Fibroblast of upper back skin (primary cell): ENCODE results near the gene MXD4.
"Not testable (repeated sequence)": the region's sequence is repeated elsewhere in the genome, so short reads cannot be mapped to it uniquely, and the experiment has no call there.

Experiments
- DNase-seq: peaks from one replicate; pipeline ENCODE4 v3.0.0-alpha.2; 2013

MXD4 gene

DNA sequence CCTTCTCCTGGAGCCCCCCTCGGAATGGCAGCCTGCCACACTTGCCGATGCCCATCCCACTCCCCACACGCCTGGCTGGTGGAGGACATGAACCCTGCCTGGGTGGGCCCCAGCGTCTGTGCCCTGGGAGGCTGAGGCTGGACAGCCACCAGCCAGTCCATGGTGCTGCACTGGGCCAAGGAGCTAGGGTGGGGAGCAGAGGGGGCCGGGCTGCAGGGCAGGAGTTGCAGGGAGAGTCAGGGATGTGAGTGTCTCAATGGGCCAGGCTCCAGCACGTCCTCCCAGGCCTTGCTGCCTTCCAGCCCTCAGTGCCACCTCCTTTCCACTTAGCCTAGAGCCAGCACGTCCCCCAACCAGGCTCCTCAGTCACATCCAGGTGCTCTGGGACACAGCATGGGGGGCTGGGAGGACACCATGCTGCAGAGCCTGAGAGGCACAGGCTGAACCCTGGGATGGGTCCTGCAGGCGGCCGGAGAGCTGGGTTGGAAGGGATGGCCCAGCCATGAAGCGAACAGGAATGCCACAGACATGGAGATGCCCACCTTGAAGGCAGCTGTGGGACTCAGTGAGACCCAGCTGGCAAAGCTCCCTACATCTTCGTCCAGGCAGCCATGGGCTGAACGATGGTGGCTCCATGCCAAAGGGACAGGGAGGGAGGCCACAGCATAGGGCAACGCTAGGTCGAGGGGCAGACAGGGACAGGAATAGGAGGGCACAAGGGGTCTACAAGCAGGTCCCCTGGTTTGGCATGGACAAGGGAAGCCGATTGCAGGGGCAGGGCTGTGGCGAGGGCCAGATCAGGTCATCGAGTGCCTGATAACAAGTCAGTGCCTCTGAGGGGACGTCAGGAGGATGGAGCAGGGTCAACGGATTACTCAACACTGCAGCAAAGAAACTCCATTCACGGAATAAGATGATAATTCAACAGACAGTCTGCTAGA, 30.1 kb upstream of the MXD4 start:
- no peak for DNase-seq

DNA sequence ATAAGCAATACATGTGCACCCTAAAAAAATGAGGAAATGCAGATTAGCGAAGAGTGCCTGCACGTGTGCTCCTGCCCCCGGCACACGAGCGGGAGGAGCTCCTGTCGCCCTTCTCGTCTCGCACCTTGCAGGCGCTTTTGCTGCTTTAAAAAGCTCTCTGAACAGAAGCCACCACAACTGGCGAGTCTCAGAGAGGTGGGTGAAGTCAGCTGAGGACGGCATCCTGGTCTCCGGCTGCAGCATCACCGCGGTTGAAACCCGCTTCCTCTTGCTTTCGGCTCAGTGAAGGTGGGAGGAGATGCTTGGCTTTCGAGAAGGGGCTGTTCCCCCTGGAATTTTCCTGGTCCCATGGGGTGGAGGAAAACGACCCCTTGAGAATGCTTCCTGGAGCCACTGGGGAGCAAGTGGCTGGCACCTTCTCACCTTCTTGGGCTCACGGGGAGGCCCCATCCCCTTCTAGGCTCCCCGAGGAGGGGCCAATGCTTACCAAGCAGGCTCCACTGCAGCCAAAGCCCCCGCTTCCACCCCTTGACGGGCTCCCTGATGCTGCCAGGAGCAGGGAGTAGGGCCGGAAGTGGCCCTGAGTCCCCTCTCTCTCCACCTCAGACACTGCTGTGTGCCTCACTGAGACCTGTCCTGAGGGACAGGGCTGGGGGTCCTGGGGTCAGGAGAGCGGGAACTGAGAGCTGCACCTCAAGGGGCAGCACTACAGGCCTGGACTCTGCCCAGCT, 29.2 kb upstream of the MXD4 start:
- no peak for DNase-seq

DNA sequence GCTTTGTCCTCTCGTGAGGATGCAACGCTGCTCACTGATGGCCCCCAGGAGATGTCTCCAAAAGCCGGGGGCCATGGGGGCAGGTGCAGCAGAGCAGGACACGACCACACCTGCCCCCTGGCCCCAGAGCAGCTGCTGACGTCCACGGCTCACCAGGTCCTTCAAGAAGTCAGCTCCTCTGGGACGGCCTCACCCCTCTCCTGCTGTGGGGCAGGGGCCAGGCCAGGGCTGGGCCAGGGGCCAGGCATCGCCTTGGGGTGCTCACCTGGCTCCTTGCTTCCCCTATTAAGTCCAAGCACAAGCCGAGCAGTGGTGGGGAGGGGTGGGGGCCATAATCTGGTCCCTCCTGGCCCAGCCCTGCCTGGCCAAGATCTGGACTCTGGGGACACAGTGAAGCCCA, 28.6 kb upstream of the MXD4 start:
- DNase-seq, result no peak

- DNase-seq, result no peak
These were observed 28.0 kb upstream of the MXD4 start for GRCh38 chr4:2289955-2290333.

GRCh38 chr4:2289311-2289954, 27.5 kb upstream of the MXD4 start:
- DNase-seq, result no peak

DNA sequence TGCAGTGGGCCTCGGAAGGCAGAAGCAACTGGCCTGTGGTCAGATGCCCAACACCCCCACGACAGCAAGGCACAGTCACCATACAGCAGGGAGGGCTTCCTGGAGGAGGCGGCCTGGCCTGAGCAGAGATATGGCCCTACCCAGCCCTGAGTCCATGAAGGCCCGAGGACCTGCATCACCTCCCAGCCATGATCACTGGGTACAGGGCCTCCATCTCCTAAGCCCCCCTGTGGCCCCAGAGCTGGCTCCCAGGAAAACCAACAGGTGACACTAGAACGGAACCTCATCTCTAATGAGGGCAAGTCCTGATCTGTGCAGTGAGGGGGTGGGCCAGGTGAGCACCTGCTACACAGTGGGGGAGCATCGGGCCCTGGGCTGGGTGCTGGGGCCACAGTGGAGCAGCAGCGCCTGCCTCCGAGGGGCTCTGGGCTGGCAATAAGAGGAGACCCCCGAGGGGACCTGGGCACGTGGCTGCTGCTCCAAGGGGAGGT, 26.2 kb upstream of the MXD4 start:
- DNase-seq, result no peak

- DNase-seq, result no peak
These were observed 25.6 kb upstream of the MXD4 start for GRCh38 chr4:2287594-2287915.

- peak; percentile 35 for DNase-seq
These were observed 25.1 kb upstream of the MXD4 start for GRCh38 chr4:2286904-2287593.

DNA sequence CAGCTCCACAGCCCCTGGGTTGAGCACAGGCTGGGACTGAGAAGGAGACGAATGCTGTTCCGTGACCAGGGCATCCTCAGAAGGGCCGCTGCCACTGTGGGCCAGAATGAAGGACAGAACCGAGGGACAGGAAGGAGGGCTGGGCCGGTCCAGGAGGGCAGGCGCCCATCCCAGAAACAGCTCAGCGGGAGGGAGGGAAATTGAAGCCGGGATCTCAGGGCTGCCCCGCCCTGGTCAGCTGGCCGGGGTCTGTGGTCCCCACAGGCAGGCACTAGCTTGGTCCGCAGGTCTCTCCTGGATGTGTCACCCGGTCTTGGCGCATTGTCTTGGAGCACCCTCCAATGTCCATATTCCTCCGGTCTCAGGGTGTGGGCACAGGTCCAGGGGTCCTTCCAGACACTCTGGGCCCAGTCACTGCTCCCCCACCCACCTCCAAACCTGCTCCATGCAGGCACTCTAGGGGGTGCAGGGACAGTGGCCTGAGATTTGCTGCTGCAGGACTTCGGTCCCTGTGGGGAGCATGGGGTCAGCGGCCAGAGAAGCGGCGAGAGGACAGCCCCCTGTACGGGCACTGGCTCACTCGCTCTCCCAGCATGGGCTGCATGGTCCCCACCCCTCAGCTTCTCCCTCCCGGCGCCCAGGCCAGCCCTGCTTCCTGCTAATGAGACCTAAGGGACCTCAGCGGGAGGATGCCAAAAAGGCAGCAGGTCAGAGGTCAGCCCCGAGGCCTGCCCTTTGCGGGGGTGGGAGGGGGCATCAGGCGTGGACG, 23.9 kb upstream of the MXD4 start:
- DNase-seq, result no peak

DNA sequence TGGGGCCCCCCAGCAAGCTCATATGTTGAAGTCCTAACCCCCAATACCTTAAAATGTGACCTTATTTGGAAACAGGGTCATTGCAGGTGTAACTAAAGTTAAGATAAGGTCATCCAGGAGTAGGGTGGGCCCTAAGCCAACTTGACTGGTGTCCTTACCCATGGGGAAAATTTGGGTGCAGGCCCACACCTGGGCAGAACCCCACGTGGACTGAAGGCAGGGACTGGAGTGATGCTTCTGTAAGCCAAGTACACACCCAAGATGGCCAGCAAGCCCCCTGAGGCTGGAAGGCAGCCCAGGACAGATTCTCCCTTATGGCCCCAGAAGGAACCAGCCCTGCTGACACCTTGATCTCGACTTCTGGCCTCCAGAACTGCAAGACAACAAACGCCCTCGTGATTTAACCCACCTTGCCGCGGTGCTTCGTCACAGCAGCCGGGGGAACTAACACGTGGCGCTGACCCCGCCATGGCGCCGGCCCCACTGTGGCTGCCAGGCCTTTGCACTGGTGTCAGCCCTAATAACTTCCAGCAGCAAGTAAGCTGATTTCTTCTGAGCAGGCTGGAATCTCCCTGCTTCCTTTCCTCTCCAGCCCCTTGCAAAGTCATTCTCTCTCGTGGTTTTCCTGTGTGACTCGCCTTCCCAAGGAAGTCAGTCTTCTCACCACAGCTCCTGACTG, 23.2 kb upstream of the MXD4 start:
- peak; percentile 70 for DNase-seq

GRCh38 chr4:2284161-2284933, 22.4 kb upstream of the MXD4 start:
- no peak for DNase-seq

- no peak for DNase-seq
These were observed 21.3 kb upstream of the MXD4 start for GRCh38 chr4:2283199-2283711.

DNA sequence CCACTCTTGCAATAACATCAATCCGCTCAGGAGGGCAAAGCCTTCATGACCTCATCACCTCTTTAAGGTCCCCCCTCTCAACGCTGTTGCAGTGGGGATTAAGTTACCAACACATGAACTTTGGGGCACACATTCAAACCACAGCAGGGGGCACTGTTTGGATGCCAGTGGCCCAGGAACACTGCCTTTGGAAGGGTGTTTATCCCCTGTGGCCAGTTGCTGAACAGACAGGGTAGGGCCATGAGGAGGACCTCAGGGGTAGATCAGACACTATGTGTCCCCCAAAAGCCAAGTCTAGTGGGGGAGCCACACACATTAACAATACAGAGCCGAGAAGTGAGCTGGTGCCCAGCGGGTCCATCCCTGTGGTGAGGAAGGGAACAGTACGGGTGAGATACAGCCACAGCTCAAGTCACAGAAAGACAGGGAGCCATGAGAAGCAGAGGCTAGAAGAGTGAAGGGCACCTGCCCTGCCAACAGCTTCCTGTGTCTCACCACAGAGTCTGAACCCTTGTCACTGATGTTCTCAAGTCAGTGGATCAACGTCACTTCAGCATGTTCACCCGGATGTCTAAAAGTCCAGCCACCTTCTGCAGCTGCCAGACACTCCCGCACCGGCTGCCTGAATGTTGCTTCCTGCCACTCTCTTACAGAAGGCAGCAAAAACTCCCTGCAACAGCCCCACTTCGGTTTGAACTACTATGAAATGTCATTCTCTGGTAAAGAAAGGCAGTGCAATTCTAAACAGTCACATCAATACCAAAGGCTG, 19.9 kb upstream of the MXD4 start:
- no peak for DNase-seq

GRCh38 chr4:2280531-2281300, 18.8 kb upstream of the MXD4 start:
- no peak for DNase-seq

DNA sequence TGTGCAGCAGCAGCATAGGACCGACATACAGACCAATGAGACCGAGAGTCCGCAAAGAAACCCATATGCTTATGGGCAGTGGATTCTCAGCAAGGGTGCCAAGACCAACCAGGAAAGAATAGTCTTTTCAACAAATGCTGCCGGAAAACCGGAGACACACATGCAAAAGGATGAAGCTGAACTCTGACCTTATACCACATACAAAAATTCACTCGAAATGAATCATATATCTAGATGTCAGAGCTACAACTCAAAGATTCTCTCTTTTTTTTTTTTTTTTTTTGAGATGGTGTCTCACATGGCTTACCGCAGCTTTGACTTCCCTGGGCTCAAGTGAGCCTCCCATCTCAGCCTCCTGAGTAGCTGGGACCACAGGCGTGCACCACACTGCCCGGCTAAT, 16.0 kb upstream of the MXD4 start:
- no peak for DNase-seq

DNA sequence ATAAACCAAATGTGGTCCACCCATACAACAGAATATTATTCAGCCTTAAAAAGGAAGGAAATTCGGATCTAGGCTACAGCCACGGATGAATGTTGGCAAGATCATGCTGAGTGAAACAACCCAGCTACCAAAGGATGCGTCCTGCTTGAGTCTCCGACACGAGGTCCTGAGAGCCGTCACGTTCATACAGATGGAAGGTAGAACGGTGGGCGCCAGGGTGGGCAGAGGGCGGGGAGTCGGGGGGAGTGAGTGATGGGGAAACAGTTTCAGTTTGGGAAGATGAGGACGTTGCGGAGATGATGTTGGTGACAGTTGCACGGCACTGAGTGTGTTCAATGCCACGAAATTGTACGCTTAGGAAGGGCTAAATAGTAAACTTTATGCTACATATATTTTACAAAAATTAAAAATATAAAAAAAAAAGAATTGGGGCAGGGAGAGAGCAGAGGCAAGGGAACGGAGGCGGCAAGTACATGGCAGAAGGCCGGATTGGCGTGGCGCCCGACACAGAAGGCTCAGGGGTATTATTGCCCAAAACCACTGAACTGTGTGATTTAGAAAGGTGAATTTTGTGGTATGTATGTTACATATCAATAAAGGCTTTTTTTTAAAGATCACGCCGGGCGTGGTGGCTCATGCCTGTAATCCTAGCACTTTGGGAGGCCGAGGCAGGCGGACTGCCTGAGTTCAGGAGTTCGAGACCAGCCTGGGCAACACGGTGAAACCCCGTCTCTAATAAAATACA, 14.8 kb upstream of the MXD4 start:
- no peak for DNase-seq

DNA sequence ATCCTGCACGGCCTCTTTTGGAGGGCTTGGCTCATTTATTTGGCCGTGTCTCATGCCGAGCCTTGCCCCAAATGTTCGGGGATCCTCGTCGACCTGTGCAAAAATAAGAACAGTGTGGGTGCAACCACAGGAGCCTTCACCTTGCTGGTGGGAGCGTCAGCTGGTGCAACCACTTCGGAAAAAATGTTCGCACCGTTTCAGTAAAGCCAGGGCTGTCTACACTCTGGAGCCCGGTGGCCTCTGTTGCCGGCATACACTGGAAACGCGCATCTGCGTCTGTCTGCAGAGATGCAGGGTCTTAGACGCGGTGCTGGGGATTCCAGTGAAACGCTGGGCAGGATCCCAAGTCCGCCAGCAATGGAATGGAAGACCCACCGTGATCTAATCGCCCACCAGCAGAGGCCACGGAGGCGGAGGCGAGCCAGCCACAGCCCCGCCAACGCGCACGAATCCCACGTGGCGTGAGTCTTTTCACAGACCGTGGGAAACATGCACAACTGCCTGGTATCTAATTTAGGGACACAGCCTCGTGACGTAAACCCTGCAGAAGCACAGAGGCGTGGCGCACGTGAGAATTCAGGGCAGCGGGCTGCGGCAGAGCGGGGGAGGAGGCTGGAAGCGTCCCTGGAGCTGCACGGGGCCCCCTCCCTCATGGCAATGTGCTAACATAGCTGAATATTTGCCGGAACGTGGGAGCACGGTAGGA, 13.8 kb upstream of the MXD4 start:
- DNase-seq, result no peak

DNA sequence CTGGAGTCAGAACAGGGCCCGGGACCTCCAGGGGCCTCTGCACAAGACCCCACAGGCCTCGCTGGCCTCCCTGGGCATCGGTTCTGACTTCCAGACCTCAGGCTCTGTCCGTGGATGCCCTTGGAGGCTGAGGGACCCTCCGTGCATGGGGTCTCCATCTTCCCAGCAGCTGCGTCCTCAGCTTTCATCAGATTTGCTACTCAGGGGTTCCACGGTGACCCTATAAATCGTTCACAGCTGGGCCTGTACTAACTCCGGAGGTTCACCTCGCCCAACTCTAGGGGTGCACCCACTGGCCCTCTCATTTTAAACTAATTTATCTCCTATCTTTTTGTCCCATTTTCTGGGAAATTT, 13.1 kb upstream of the MXD4 start:
- DNase-seq, result not testable (repeated sequence)
